IPS-NIHi7 (cell line): ENCODE data around the gene ETS1.
A peak's percentile ranks its signal among the peaks of the same experiment; 100 is the strongest.
"Not testable (repeated sequence)": the region's sequence is repeated elsewhere in the genome, so short reads cannot be mapped to it uniquely, and the experiment has no call there.

Source experiments
- DNase-seq: peaks from one replicate; pipeline ENCODE4 v3.0.0; 2012; ENCODE audit warnings: mixed read lengths; ENCODE audit errors: extremely low spot score

Gene ETS1

DNA sequence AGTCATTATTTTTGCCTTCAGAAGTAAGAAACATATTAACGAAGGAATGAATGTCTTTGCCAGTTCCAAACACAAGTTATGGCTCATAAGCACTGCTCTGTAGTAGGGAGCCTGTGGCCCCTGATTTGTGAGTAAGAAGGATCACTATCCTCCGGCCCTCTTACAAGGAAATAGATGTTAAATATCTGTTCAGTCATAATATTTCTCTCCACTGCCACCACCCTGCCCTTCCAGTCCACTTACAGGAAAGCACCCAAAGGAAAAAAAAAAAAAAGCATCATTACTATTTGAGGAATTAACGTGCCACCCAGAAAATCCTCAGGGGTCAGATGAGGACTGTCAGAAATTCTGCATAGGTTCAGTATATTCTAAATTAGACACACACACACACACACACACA is 123.4 kb downstream of the ETS1 start:
- DNase-seq = no peak

DNA sequence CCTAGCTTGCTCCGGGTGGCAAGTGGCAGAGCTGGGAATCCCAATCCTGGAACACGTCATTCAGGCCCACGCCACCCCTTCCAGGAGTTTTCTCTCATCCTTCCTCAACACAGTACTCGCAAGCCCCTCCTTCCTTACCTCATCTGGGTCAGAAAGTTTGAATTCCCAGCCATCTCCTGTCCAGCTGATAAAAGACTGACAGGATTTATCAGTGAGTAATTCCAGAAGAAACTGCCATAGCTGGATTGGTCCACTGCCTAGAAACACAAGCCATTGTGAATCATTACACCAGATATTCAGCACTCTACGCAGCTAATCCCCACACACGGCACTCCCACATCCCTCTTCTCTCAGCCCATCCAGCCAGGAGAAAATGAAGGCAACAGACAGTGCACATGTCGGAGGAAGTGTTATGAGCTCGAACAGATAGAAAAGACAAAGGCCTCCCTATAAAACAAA is 124.0 kb downstream of the ETS1 start:
- DNase-seq = no peak

DNA sequence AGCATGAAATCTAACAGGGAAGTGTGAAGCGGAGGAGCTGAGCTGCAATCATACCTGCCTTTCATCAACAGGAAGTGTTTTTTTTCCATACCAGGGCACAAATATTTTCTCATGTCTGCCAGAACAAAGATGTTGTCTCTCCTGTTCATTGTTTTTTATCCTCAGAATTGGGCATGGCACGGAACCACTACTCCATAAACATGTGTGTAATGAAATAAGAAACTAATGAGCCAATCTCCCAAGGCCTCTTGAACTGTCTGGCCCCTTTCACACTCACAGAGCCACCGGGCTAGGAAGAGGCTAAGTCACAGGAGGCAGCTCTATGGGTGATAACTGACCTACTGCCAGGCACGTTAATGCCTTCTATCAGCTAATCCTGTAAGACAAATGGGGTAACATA is 124.4 kb downstream of the ETS1 start:
- DNase-seq = no peak

DNA sequence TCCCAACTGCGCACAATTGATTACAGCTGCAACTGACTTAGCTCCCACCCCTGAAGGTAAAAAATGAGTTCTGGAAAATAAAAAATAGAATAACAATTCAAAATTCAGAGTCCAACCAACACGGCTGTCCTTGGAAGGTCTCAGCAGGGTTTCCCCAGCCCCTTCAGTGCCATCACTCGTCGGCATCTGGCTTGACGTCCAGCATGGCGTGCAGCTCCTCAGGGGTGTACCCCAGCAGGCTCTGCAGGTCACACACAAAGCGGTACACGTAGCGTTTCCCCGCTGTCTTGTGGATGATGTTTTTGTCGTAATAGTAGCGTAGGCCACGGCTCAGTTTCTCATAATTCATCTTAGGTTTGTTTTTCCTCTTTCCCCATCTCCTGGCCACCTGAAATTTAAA is 125.2 kb downstream of the ETS1 start:
- no peak for DNase-seq

DNA sequence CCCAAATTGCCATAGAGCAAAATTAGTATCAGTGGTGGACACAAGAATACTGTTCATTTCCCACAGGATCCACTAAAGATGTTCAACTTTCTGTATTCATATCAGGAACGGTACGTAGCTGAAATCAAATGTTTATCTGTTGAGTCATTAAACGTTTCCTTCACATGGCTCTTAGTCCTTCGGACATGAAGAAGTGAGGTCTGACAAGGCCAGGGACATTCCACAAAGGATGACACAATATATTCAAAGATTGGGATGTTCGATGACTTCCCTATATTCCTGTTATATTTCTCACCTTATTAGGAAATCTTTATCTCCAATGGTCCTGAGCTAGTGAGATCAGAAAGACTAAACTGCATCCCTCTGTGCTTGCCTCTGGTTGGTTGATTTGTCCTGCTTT is 129.0 kb downstream of the ETS1 start:
- no peak for DNase-seq

DNA sequence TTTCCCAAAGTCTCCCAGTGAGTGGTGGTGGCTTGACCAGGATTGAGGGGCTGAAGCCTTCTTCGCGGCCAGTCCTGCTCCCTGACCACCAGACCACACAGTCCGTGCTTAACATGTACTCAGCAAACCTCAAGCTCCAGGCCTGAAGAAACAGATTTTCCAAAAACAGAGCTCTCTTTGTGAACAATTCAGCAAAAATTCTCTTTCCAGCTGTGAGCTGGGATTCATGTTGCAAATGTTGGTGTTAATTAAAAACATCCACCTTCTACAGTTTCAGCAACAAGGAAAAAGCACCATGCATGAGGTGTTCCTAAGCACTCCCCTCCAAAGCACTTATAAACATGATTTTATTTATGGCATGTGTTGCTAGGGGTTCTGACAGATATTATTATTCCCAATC is 129.5 kb downstream of the ETS1 start:
- DNase-seq = no peak

DNA sequence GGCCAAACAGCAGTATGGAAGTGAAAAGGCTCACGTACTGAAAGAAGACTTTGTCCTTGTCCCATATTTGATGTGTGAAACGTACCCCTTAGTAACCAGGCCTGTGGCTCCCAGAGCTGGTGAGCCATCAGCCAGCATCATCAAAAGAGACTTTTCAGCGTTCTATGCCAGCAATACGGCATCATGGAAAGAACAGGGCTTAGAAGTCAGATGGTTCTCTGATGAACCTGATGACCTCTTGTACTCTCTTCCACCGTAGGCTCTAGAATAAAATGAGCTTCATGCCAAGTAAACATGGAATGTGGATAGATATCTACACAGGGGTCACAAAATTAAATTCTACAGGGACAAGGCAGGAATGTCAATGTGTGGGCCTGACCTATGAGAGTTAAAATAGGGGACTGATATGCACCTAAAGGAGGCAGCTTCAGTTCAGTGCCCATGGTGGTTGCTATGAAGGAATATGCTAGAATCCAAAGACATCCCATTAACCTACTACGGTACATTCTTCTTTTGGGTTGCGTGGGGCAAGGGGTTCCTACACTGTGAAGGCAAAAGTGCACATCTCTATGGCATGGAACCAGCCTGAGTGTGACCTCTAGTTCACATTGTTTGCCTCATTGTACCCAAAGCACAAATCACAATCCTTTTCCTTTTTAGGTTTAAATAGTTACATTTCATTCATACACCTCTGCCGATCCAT is 130.6 kb downstream of the ETS1 start:
- DNase-seq = no peak

DNA sequence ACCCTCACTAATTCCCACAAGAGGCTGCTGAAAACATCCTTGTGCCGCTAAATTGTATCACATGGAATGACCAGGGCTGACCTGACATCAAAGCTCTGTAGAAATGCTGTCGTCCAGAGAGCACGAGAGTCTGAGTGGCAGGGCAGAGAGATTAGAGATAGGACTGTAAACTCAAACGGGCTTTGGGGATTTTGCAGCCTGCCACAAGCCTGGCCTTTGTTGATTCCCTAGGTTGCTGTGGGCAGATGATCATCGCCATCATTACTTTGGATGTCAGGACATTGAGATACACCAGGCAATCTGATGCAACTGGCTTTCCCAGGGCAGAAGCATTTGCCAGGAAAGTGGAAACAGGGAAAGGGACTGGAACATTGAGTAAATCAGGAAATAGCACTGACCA is 131.6 kb downstream of the ETS1 start:
- no peak for DNase-seq

DNA sequence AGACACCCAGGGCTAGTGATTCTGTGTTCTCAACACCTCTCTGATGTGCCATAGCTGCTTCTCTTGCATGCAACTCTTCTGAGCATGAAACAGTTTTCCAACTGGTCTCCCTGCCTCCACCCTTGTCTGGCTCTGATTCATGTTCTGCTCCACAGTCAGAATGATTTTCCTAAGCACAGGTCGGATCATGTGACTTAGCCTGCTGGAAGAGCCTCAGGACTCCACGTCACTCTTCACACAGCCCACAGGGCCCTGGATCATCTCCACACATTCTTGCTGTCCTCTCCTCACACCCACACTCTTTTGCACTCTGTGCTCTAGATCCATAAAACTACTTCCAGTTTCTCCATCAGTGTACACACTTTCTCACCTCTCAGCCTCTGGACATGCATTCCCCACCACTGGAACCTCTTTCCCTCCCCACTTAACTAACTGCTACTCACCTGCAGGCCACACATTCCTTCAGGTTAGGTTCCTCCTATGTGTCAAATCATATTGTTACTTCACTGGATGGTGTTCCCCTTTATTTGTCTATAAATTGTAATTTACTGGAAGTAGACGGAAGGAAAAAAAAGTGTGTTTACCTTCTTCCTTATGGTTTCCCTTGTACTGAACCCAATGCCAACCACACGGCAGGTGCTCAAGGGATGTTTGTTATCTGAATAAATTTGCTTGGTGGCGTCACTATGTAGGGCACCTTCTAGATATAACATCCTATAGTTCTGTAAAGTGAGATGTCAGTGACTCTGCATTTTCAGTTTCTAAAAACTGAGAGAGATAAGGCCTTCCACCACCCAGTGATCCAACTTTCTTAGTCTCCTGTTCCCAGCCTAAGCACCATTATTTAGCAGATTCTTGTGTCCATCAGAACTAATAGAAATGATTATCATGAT is 133.7 kb downstream of the ETS1 start:
- no peak for DNase-seq

DNA sequence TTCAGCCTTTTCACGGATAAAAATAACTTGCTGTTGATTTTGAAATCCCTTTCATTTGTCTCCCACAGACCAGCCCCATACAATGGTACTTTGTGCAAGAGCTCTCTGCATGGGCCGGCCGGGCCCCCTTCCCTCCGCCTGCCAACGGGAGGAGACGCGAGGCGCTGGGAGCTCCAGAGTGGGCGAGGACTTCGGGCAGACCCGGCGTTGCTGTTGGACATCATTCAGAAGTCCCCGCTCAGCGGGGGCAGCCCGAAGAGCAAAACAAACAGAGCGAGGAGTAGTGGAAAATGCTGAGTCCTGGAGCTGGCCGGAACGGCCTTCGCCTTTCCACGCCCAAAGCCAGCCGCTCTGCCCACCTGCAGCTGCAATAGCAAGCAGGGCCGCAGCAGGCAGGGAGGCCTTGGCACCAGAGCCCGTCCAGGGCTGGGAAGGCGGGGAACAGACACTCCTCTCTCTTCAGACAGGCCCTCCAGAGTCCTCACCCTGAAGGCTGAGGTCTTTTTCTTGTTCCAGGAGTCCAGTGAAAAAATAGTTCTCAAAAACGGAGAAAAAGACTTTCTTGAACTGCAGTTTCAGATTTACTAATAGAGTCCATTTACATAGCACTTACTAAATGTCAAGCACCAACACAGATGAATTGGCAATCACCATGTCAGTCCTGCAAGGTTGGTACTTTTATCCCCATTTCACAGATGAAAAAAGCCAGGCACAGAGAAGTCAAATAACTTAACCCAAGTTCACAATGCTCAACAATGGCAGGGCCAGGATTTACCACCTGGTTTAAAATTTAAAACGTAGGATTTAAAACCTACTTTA is 135.5 kb downstream of the ETS1 start:
- DNase-seq = no peak

DNA sequence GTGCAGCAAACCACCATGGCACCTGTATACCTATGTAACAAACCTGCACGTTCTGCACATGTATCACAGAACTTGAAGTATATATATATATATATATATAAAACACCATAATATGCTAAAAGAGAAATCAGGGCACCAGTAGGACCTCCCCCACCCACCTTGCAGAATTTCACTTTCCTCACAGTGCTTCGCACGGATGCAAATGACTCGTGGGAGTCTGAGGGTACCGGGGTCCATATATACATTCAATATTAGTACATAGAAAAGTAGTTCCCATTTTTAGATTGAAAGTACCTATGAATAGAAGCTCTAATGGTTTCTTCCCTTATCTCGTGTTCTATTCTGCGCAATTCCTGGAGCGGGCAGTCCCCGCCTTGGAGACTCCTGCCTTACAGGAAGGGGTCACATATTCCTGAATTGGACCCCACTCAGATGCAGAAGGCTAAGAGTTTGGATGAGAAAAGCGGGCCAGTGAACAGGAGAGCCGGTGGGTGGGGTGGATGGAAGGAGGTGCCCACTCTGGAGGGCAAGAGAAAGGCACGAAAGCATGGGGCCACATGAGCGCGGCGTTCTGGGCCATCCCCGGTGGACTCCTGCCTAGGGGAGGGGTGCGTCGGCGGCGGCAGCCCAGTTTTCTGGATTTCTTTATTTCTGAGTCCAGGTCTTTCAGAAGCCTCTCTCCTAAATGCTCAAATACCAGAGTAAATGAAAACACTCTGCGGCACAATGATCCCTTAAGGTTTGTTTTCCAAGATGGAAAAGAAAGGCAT is 136.3 kb downstream of the ETS1 start:
- no peak for DNase-seq

DNA sequence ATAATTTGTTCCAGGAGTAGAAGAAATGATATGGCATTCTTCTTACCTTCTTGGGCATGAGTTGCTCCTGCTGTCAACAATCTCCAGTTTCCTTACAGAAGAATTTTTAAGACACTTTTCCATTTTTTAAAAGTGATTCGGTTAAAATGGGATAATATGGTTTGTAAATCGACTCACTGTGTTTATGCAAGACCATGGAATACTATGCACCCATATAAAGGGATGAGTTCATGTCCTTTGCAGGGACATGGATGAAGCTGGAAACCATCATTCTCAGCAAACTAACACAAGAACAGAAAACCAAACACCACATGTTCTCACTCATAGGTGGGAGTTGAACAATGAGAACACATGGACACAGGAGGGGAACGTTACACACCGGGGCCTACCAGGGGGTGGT is 136.9 kb downstream of the ETS1 start:
- not testable (repeated sequence) for DNase-seq

DNA sequence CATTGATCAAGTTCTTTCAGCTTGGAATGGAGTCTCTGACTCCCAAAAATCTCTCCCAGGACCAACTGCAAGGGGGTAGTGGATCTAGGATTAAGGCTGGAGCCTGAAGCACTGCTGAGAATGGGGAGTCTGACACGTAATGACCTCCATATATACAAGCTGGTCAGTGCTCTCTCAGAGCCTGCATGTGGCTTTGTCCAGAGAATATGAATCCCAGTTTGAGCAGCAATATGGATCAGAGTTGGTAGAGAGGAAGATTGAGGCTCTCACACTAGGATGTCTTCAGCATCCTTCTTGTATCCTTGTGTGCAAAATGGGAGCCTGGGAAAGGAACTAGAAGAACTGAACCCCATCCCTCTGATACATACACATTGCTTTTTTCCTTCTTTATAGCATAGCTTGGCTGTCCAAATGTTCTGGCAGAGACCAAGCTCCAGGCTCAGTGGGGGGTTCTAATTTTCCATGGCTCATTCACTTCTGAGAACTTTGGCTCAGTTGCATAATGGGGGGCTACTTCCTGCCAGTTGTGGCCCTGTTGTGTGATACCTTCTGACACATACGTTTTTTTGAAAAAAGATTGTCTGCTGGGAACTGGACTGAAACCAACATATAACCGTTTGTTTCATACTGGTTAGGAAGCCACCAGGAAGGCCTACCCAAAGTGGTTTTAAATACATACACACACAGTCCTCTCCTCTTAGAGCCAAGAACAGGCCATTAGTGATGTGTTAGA is 138.2 kb downstream of the ETS1 start:
- DNase-seq = no peak

DNA sequence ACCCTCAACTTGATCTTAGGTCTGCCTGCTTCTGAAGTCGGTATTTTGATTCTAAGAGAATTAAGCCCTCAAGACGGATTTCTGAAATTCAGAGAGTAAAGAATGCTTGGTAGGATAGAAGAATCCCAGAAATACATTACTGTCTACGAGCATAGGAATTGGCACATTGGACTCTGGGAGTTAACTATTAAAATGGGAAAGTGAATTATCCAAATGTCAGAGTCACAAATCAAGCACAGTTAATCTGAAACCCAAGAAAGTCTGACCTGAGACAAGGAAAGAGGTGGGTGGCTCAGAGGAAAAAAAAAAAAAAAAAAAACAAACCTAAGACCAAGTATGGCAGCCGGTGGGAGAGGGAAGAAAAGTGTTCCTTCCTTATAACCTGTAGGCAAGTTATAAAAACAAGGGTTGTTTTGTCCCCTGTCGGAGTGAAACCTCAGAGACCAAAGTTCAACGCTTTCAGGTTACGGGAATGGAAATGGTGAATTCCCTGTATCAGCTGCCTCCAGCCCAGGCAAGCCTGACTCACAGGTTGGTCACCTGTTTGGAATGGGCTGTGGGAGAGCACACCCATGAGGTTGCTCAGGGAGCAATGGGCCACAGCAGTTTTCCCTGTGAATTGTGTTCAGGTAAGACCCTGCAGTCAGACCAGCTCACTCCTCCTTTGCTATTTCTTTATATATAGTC is 139.0 kb downstream of the ETS1 start:
- DNase-seq = peak; percentile 63

DNA sequence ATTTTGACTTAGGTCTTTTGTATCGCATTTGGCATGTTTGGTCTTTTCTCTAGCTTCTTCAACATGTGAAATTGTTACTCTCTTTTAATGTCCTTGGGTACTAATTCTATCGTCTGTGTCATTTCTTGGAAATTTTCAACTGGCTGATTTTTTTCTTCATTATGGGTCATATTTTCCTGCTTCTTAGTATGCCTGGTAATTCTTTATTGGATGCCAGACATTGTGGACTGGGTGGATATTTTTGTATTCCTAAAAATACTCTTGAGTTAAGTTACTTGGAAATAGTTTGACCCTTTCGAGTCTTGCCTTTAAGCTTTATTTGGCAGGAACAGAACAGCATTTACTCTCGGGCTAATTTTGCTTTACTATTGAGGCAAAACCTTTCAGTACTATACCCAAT is 140.1 kb downstream of the ETS1 start:
- DNase-seq = no peak

DNA sequence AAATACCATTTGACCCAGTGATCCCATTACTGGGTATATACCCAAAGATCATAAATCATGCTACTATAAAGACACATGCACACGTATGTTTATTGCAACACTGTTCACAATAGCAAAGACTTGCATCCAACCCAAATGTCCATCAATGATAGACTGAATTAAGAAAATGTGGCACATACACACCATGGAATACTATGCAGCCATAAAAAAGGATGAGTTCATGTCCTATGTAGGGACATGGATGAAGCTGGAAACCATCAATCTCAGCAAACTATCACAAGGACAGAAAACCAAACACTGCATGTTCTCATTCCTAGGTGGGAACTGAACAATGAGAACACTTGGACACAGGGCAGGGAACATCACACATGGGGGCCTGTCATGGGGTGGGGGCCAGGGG is 141.4 kb downstream of the ETS1 start:
- DNase-seq = not testable (repeated sequence)

DNA sequence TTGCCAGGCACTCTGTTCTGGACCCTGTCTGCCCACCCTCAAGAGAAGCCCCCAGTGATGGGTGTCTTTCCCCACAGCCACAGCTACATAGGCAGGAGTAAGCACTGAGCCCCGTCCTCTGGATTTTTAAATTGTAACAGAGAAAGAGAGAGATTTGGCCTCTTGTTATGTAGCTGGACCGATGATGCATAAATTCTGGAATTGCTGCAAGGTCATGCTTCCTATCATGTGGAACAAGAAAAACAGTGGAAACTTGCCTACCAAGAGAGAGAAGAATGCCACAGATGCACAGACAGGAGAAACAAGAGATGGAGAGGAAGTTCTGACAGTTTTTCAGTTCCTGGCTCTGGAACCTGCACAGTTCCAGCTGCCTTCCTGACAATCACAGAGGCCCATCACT is 150.2 kb downstream of the ETS1 start:
- no peak for DNase-seq

DNA sequence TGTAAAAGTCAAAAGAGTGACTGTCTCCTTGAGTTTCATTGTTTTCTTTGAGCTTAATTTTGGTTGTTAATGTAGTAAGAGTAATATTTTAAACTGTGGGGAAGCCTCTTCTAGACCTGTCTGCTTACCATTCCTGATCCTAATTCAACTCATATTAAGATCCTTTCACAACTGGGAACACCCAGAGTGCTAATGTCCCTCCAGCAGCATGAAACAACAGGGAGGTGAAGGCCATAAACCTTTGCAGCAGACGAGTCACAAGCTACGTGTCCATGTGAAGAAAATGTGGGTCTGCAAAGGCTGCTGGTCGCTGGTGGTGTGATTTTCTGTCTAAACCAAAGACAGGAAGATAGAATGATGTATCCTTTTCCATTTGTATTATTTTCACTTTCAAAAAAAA is 152.5 kb downstream of the ETS1 start:
- no peak for DNase-seq

DNA sequence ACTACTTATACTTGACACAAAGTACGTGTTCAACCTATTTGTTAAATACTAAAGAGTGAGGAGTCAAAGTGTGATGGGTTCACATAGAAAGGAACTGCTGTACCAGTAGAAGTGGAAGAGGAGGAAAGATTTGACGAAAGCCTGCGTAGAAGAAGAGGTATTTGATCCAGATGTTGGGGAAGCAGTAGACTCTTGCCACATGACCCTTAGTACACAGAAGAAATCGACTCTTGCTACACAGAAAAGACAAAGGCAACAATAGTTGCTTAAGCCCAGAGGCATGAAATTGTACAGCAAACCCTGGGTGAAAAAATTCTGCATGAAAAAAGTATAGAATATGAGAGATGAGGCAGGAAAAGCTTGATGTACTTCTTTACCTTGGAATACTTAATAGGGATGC is 152.9 kb downstream of the ETS1 start:
- DNase-seq = no peak

DNA sequence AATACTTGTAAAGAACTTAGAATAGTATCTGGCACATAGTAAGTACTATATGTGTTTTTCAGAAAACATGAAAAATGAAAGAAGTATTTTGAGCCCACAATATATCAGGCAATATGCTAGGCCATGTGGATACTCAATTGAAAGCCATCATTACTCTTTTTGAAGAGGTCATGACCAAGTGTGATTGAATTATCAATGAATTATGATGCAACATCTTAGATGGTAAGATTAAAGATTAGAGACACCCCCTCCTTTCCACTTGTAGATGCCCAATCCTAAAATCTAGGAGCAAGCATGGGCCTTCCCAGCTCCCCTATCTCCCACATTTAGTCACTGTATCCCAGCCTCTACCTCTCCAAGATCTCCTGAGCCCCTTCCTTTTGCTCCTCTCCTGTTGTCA is 154.4 kb downstream of the ETS1 start:
- no peak for DNase-seq
